SKM-1 (cell line): Measurements from ENCODE around the gene PSTPIP2.
A peak's percentile ranks its signal among the peaks of the same experiment; 100 is the strongest.

Experiments used
- DNase-seq: peaks from one replicate; lab custom pipeline; 2025; ENCODE audit not compliant: unreplicated experiment; lab: John Stamatoyannopoulos, UW

The PSTPIP2 gene

GRCh38 chr18:46040033-46040746 is 31.9 kb downstream of the PSTPIP2 start:
- no peak for DNase-seq

GRCh38 chr18:46037512-46038305 is 34.4 kb downstream of the PSTPIP2 start:
- no peak for DNase-seq

- DNase-seq: no peak
Observed at GRCh38 chr18:46035696-46036680, 36.1 kb downstream of the PSTPIP2 start.

GRCh38 chr18:46034230-46034629 is 37.8 kb downstream of the PSTPIP2 start:
- DNase-seq: no peak

- no peak for DNase-seq
Observed at GRCh38 chr18:46031741-46032140, 40.3 kb downstream of the PSTPIP2 start.

GRCh38 chr18:46028536-46028891 is 43.5 kb downstream of the PSTPIP2 start:
- DNase-seq: no peak

GRCh38 chr18:46019936-46020335 is 52.1 kb downstream of the PSTPIP2 start:
- no peak for DNase-seq

- no peak for DNase-seq
Observed at GRCh38 chr18:46013484-46014189, 58.4 kb downstream of the PSTPIP2 start.

- no peak for DNase-seq
Observed at GRCh38 chr18:46010676-46011075, 61.4 kb downstream of the PSTPIP2 start.

GRCh38 chr18:46010050-46010449 is 62.0 kb downstream of the PSTPIP2 start:
- DNase-seq: no peak

- DNase-seq: peak; percentile 92
Observed at GRCh38 chr18:46009125-46009840, 62.8 kb downstream of the PSTPIP2 start.

- no peak for DNase-seq
Observed at GRCh38 chr18:46008531-46008930, 63.5 kb downstream of the PSTPIP2 start.

- DNase-seq: no peak
Observed at GRCh38 chr18:46007165-46007564, 64.9 kb downstream of the PSTPIP2 start.

GRCh38 chr18:46002934-46003333 is 69.1 kb downstream of the PSTPIP2 start:
- DNase-seq: no peak

- DNase-seq: no peak
Observed at GRCh38 chr18:46001892-46002291, 70.2 kb downstream of the PSTPIP2 start.

GRCh38 chr18:46001074-46001473 is 71.0 kb downstream of the PSTPIP2 start:
- DNase-seq: no peak

- no peak for DNase-seq
Observed at GRCh38 chr18:45999536-45999935, 72.5 kb downstream of the PSTPIP2 start.

- DNase-seq: no peak
Observed at GRCh38 chr18:45998244-45998643, 73.8 kb downstream of the PSTPIP2 start.

- no peak for DNase-seq
Observed at GRCh38 chr18:45997700-45998151, 74.3 kb downstream of the PSTPIP2 start.

GRCh38 chr18:45995461-45995860 is 76.6 kb downstream of the PSTPIP2 start:
- DNase-seq: no peak
